Measurements from ENCODE around the gene APBA3.

APBA3 gene

DNA sequence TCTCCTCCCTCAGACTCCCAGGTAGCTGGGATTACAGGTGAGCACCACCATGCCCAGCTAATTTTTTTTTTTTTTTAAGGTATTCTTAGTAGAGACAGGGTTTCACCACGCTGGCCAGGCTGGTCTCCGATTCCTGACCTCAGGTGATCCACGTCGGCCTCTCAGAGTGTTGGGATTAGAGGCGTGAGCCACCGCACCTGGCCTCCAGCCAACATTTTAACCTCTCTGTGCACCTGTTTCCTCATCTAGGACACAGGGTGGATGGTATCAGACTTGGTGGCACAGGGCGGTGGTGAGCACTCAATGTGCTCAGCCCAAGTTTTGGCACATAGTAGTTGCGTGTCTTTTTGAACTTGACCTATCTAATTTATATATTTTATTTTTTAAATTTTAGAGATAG lies 12.5 kb downstream of the APBA3 start:
- DNase-seq (ENCODE audit: low read depth in 2 of 2) = no peak

DNA sequence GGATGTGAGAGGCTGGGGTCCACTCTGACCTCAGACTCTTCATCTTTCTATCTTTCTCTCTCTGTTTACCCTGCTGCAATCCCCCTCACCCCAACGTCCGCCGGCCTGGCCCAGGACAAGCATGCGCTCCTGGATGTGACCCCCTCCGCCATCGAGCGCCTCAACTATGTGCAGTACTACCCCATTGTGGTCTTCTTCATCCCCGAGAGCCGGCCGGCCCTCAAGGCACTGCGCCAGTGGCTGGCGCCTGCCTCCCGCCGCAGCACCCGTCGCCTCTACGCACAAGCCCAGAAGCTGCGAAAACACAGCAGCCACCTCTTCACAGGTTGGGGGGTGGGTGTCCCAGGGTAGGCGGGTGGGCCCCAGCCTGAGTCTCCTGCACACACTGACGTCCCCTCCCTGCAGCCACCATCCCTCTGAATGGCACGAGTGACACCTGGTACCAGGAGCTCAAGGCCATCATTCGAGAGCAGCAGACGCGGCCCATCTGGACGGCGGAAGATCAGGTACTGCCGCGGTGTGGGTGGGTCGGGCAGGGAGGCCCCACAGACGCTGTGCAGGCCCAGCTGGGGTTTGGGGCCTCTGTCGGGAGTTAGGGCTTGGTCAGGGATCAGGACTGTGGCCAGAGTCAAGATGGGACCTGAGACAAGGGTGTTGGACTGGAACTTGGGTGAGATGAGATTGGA lies 15.0 kb downstream of the APBA3 start:
- DNase-seq (ENCODE audit: low read depth in 2 of 2) = no peak

DNA sequence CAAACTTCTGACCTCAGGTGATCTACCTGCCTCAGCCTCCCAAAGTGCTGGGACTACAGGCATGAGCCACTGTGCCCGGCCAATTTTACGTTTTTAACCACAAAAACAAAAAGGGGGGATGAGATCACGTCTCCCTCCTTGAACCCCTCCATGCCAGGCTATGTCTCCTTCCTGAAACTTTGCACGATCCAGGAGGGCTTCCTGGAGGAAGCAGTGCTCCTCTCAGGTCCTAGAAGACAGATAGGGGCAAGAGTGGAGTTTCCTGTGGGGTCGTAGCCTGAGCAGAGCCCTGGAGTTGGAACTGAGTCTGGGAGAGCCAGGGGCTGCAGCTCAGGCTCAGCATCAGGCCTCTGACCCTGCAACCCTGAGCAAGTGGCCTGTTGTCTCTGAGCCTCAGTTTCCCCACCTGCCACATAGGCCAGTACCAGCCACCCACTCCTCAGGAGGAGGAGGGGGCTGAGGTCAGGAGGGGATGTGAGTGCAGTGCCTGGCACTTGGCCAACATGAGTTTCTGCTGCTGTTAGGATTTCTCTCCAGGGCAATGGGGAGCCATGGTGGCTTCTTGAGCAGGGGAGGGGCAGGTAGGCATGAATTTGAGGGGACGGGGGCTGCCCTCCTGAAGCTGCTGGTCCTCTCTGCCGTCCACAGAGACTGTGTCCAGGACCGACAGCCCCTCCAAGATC lies 16.0 kb downstream of the APBA3 start:
- DNase-seq (ENCODE audit: low read depth in 2 of 2) = no peak

DNA sequence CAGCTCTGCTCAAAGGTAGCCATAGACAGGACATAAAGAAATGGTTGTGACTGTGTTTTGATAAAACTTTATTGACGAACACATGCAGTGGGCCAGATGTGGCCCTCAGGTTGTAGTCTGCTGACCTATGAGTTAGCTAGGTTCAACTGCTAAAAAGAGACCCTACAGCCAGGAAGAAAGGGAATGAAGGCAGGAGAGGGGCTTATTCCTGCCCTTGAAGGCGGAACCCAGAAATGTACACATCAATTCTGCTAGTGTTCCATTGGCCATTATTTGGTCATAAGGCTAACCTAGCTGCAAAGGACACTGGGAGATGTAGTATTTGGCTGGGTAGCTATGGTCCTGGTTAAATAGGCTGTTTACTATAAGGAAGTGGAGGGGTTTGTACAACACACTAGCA lies 18.0 kb downstream of the APBA3 start:
- no peak for DNase-seq (ENCODE audit: low read depth in 2 of 2)

DNA sequence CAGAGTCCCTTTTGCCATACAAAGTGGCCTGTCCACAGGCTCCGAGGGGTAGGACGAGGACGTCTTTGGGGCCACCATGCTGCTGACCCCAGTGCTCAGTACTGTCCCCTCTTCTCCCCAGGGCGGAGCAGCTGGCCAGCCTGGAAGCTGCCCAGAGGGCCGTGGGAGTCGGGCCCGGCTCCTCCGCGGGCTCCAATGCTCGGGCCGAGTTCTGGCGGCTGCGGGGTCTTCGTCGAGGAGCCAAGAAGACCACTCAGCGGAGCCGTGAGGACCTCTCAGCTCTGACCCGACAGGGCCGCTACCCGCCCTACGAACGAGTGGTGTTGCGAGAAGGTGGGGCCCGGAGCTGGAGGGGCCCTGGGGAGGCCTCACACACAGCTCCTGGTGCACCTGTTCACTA lies 21.1 kb downstream of the APBA3 start:
- DNase-seq (ENCODE audit: low read depth in 2 of 2) = no peak

DNA sequence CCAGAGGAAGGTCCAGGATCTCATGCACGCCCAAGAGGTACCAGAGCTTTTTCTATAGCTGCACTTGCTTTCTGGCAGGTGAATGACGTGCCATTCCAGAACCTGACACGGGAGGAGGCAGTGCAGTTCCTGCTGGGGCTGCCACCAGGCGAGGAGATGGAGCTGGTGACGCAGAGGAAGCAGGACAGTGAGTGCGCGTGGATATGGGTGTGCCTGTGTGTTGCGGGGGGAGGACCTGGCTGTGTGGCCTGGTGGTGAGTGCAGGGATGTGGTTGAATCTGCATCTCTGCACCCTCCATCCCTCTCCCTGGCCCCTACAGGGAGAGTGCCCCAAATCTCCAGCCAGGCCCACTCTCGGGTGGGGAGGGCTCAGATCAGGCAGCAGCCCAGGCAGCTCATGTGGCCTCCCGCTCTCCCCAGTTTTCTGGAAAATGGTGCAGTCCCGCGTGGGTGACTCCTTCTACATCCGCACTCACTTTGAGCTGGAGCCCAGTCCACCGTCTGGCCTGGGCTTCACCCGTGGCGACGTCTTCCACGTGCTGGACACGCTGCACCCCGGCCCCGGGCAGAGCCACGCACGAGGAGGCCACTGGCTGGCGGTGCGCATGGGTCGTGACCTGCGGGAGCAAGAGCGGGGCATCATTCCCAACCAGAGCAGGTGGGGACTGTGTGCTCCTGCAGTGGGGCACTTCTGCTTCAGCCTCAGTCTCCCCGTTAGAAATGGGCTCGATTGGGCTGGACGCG lies 22.8 kb downstream of the APBA3 start:
- DNase-seq (ENCODE audit: low read depth in 2 of 2) = no peak

DNA sequence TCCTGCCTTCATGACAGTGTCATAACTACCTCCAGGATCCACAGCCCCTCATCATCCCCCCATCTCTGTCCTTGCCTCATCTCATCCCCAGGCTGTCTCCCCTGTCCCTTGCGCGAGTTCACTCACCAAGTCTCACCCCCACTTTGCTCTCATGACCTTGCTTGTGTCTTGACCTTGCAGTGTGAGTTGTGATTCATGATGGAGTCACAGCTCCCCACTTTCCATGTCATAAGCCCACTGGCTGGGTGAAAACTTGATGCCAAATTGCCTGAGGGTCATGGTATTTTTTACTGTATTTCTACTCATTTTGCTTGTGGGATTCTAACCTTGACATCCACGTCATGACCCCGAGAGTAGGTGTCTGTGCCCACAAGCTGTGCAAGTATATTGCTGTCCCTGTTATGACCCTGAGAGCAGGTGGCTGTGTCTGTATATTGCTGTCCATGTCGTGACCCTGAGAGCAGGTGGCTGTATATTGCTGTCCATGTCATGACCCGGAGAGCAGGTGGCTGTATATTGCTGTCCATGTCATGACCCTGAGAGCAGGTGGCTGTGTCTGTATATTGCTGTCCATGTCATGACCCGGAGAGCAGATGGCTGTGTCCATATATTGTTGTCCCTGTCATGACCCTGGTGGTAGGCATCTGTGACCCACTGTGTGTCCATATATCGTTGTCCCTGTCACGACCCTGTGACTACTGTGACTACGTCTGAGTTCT lies 23.8 kb downstream of the APBA3 start:
- no peak for DNase-seq (ENCODE audit: low read depth in 2 of 2)

DNA sequence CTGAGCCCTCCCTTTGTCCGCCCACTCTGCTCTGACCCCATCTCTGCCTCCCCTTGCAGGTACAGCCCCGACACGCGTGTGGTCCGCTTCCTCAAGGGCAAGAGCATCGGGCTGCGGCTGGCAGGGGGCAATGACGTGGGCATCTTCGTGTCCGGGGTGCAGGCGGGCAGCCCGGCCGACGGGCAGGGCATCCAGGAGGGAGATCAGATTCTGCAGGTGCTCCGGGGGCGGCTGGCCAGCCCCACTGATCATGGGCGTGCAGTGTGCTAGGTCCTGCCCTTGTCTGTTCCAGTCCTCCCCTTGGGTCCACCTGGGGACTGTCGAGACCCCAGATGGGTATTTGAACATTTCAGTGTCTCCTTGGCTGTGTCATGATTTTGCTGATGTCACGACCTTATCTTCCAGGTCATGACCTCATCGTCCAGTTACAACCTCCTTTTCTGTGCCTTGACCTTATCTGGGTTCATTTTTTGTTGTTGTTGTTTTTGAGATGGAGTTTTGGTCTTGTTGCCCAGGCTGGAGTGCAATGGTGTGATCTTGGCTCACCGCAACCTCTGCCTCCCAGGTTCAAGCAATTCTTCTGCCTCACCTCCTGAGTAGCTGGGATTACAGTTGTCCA lies 25.3 kb downstream of the APBA3 start:
- DNase-seq (ENCODE audit: low read depth in 2 of 2) = no peak

DNA sequence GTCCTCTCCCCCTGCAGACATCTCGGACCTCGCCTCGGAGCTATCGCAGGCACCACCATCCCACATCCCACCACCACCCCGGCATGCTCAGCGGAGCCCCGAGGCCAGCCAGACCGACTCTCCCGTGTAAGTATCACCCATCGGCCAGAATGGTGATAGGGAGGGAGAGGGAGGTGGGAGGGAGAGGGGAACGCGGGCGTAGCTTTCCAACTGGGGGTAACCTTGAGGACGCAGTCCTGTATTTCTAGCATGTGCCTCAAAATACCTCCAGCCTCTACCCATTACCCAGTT lies 27.2 kb downstream of the APBA3 start:
- DNase-seq (ENCODE audit: low read depth in 2 of 2) = no peak

DNA sequence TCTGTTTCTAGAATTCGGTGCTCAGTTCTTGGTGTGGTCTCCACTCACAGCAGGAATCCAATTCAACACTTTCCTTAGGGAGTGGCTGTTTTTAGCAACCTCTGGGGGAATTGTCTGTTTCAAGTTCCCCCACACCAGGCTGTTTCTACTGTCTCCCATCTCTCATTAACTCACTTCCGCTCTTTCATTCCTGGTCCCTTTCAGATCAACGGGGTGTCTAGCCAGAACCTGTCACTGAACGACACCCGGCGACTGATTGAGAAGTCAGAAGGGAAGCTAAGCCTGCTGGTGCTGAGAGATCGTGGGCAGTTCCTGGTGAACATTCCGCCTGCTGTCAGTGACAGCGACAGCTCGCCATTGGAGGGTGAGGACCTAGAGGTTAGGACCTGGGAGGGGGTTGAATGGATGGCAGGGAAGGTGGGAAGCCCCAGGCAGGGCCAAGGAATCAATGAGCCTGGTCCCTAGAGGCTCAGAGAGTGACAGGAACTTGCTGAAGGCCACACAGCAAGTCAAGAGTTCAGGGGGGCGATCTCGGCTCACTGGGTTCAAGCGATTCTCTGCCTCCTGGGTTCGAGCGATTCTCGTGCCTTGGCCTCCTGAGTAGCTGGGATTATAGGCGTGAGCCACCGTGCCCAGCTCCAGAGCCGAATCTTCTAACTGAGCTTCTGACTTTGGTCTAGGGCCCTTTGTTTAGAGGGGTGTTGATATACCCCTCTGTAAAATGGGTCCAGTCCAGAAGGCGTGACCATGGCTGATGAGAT lies 27.8 kb downstream of the APBA3 start:
- no peak for DNase-seq (ENCODE audit: low read depth in 2 of 2)

DNA sequence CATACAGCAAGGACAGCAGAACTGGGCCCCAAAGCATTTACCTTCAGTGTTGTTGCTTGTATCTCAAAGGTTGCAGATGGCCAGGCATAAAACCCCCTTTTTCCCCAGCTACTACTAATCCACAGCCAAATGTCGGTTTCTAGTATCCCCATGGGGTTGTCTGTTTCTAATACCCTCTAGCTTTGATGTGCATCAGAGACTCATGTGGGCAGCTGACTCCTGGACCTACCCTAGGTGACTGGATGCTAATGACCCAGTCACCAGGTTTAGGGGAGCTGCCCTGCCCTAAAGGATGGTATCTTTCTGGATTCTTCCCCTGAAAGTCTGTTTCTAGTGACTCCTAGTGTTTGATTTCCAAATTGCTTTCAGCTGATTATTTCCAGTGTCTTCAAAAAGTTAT lies 29.4 kb downstream of the APBA3 start:
- no peak for DNase-seq (ENCODE audit: low read depth in 2 of 2)

DNA sequence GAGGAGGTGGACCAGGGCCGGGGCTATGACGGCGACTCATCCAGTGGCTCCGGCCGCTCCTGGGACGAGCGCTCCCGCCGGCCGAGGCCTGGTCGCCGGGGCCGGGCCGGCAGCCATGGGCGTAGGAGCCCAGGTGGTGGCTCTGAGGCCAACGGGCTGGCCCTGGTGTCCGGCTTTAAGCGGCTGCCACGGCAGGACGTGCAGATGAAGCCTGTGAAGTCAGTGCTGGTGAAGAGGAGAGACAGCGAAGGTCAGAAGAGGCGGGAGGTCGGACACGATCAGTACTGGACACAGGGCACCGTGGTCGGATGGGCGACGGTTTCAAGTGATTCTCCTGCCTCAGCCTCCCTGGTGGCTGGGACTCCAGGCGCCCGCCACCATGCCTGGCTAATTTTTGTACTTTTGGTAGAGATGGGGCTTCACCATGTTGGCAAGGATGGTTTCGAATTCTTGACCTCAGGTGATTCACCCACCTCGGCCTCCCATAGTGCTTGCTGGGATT lies 31.0 kb downstream of the APBA3 start:
- no peak for DNase-seq (ENCODE audit: low read depth in 2 of 2)

DNA sequence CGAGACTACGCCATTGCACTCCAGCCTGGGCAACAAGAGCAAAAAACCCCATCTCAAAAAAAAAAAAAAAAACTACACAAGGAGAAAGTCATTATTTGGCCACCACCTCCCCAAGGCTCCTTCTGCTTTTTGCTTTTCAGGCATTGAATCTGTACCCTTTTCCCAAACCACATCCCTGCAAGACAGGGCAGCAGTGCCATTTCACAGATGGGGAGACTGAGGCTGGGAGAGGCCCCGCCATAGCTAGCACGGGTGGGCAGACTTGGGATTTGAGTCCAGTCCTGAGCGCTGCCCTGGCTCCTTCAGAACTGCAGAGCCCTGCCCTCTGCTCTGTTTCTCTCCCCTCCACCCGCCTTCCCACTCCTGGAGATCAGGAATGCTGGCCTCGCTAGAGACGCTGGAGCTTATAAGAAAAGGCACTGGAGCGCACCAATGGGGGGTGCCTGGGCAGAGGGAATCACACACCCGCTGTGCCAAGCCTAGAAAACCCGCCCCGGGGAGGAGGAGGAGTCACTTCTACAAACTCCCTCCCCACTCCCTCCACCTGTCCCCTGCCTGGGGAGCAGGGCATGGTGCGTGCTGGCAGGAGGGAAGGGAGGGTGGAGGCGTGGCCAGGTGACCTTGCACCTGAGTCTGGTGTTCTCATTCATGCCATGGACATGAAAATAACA lies 35.7 kb downstream of the APBA3 start:
- no peak for DNase-seq (ENCODE audit: low read depth in 2 of 2)

DNA sequence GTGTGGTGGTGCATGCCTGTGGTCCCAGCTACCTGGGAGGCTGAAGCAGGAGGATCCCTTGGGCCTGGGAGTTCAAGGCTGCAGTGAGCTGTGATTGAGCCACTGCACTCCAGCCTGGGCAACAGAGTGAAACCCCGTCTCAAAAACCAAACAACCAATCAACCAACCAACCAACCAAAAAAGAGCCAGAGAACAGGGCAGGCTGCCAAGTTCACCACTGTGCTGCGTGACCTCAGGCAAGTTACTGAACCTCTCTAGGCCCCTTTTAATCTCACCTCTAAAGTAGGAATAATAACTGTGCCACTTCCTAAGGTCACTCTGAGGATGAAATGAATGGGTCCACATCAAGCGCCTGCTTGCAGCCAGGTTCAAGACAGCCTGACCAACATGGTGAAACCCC lies 36.4 kb downstream of the APBA3 start:
- no peak for DNase-seq (ENCODE audit: low read depth in 2 of 2)

DNA sequence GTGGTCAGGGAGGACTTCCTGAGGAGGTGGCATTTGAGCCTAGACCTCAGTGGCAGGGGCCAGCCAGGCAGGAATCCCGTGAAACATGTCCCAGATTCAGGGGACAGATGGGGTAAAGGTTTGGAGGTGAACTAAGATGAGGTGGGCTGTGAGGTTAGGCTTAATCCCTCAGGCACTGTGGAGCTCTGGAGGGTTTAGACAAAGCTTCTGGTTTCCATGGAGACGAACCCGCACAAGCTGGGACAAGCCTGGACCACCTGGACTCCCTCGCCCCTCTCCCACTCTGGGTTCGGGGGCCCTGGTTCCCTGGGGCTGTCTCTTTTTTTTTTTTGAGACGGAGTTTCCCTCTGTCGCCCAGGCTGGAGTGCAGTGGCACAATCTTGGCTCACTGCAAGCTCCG lies 37.6 kb downstream of the APBA3 start:
- DNase-seq (ENCODE audit: low read depth in 2 of 2) = no peak

DNA sequence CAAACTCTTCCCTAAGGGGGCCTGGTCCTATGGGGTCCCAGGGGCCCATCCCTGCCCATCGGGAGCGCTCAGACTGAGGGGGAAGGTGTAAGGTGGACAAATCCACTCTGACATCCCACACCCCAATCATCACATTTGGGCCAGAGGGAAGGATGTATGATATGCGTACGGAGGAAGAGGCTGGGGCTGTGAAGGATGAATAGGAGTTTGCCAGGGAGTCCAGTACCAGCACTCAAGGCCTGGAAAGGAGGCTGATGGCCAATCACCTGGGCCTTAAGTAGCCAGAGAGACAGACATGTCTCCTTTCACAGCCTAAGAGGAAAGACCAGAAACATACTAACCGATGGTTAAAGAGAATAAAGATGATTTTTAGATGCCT lies 38.4 kb downstream of the APBA3 start:
- DNase-seq (ENCODE audit: low read depth in 2 of 2) = no peak

DNA sequence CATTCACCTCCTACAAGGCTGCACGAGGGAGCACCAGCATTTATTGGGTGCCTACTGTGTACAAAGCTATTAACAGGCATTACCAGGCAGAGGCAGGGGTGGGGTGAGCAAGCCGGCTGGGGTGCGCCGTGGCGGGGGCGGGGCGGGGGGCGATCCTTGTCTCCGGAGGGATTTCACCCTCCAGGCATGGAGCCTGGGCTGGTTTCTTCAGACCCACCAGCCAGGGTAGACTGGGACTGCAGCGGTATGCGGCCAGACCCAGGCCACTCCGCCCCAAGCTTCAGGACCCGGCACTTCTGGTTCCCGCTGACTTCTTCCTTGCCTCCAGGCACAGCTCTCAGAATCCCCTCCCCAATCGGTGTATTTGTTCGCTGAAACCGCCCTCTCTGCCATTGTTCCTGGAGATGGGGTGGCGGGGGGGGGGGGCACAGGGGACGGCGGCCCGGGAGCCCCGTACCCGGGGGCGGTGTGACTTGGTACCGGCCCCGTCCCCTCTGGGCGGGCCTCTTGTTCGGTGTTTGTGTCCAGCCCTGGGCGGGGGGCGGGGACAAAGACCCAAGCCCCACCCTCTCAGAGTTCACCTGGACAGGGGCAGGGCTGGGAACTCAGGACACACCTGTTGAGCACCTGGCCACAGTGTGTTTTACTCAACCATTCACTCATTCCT lies 38.9 kb downstream of the APBA3 start:
- DNase-seq (ENCODE audit: low read depth in 2 of 2) = no peak

DNA sequence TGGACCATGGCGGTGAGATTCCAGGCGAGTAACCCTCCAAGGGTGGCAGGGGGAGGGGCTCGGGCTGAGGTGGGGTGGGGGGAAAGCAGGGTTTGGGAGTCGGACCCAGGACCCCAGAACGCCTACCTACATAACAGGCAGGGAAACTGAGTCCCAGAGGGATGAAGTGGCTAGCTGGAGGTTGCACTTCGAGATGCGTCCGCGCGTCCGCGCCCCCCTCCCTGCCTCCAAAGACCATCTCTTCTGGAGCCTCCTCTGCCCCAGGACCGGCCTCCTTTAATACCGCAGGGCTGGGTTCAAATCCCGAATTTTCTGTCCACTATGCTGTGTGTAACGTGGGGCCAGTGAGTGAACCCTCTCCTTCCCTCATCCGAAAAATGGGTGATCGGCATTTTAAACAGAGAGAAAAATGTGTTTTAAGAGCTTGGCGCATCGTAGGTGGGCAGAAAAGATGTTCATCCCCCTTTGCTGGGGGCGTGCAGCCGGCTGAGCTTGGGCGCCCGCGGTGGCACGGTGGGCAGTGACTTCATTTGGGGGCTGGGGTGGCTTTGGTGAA lies 39.5 kb downstream of the APBA3 start:
- no peak for DNase-seq (ENCODE audit: low read depth in 2 of 2)

DNA sequence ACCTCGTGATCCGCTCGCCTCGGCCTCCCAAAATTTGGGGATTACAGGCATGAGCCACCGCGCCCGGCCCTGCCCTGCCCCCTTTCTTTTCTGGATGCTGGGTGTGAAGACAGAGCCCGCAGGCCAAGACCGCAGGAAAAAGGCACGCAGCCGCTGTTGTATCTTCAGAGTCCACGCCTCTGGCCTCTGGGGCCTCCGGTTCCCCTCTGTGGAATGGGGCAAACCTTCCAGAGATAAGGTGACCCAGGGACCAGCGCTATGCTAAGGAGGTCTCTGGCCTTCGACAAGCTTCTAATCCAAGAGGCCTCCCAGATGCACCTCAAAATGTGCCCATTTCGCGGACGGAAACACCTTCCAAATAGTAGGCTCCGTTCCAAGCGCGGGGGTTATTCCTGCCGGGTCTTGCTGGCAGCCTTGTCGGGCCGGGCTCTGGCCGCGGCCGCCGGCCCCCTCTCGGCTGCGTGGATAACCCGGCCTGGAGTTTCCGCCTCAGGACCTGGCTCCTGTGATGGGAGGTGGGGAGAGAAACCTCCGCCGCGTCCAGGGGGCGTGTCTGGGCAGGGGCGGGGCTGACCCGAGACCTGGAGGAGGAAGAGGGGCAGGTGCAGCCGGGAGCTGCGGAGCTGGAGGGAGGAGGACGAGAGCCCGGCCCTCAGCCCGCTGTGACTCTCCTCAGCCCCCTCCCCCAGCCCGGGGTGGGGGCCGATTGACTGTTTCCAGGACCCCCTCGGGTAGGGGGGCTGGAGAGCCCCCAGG lies 40.2 kb downstream of the APBA3 start:
- DNase-seq (ENCODE audit: low read depth in 2 of 2) = peak; percentile 85 to 87
